Keratinocyte (primary cell): ENCODE results near the gene HCRTR1.

ENCODE experiments used
- CTCF ChIP-seq, 3 experiments: IDR thresholded peaks in 1 of 3; conservative IDR thresholded peaks in 1 of 3; optimal IDR thresholded peaks in 1 of 3; 2 replicates in 2 of 3; 3 replicates in 1 of 3; pipeline versions ENCODE3 to v1.5.1; 2011; ENCODE audit warnings: low read length in 3 of 3, mild to moderate bottlenecking in 3 of 3, moderate library complexity in 2 of 3, control low read depth in 1 of 3, inconsistent platforms in 1 of 3; ENCODE audit not compliant: insufficient read depth in 2 of 3; ENCODE audit errors: extremely low read depth in 1 of 3
- EZH2 ChIP-seq: IDR thresholded peaks from one replicate; pipeline ENCODE4 v1.6.1; 2012; ENCODE audit warnings: inconsistent platforms, mild to moderate bottlenecking, low read length, moderate library complexity

GRCh38 chr1:31653717-31654473, 36.4 kb downstream of the HCRTR1 start:
- TF ChIP-seq CTCF (optimal IDR thresholded peaks at IDR 0.05 in 1 of 3, IDR thresholded peaks at IDR 0.05 in 1 of 3, conservative IDR thresholded peaks at IDR 0.05 in 1 of 3; ENCODE audit: extremely low read depth in 1 of 3, insufficient read depth in 2 of 3, low read length in 3 of 3) (no peak), EZH2 (no peak)
